ENCODE measurements around the gene NINL.

- no peak for TF ChIP-seq CTCF (optimal IDR thresholded peaks at IDR 0.05 in 1 of 3, IDR thresholded peaks at IDR 0.05 in 1 of 3, conservative IDR thresholded peaks at IDR 0.05 in 1 of 3; ENCODE audit: extremely low read depth in 1 of 3, insufficient read depth in 2 of 3, low read length in 3 of 3)
- no peak for TF ChIP-seq EZH2 (IDR thresholded peaks at IDR 0.05; ENCODE audit: low read length)
These were observed 120.7 kb downstream of the NINL start for GRCh38 chr20:25464501-25465242.
